ENCODE measurements around the gene RGS10. TPM values are rescaled to one million over a fixed set of nuclear protein-coding genes. Genes with fewer than 3 reads are reported as not detected.
A peak's percentile ranks its signal among the peaks of the same experiment; 100 is the strongest.

Gene RGS10
- total RNA-seq, 1 experiment from 2014 or later, result 22.6 TPM

DNA sequence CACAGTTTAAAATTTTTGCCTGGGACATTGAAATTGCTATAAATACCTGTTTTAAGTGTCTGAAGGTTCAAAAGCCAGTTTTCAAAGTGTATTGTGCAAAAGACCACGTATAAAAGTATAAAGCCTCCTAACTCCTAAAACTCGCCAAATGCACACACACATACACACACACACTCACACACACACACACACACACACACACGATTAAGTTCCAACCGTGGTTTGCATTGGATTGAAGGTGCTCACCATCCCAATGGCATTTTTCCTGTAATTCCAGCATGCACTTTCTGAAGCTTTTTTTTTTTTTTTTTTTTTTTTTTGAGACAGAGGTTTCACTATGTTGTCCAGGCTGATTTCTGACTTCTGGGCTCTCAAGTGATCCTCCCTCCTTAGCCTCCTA, 2.8 kb upstream of the RGS10 start:
- POLR2A ChIA-PET, result interaction anchor here (0.6 kb wide), 1 partner anchor 280 kb away, joined by 4 read pairs; no protein-coding TSS in a partner anchor
- CTCF ChIA-PET, result interaction anchor here (1.0 to 1.2 kb wide), 2 partner anchors 47 to 100 kb away, joined by 3 to 6 read pairs; no protein-coding TSS in a partner anchor
- no peak for TF ChIP-seq NFATC4 (CRISPR knock-in tag; IDR thresholded peaks at IDR 0.05)
- TF ChIP-seq, protein P1, sequence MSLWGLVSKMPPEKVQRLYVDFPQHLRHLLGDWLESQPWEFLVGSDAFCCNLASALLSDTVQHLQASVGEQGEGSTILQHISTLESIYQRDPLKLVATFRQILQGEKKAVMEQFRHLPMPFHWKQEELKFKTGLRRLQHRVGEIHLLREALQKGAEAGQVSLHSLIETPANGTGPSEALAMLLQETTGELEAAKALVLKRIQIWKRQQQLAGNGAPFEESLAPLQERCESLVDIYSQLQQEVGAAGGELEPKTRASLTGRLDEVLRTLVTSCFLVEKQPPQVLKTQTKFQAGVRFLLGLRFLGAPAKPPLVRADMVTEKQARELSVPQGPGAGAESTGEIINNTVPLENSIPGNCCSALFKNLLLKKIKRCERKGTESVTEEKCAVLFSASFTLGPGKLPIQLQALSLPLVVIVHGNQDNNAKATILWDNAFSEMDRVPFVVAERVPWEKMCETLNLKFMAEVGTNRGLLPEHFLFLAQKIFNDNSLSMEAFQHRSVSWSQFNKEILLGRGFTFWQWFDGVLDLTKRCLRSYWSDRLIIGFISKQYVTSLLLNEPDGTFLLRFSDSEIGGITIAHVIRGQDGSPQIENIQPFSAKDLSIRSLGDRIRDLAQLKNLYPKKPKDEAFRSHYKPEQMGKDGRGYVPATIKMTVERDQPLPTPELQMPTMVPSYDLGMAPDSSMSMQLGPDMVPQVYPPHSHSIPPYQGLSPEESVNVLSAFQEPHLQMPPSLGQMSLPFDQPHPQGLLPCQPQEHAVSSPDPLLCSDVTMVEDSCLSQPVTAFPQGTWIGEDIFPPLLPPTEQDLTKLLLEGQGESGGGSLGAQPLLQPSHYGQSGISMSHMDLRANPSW (CRISPR knock-in tag; conservative IDR thresholded peaks at IDR 0.05; ENCODE audit: low read depth), result no peak
- TF ChIP-seq ZNF671 (CRISPR knock-in tag; IDR thresholded peaks at IDR 0.05), result no peak
- TF ChIP-seq ZNF263 (CRISPR knock-in tag; IDR thresholded peaks at IDR 0.05; ENCODE audit: low read depth), result no peak
- no peak for DNase-seq (ENCODE audit: low spot score)
- Mint-ChIP-seq H3K9me3 (no peaks in the 10 kb centered on the region), H3K27me3 (ENCODE audit: low read depth) (peaks cover 46% of the 10 kb centered on the region), H3K36me3 (no peaks in the 10 kb centered on the region), H3K27ac (no peak overlapping the region), H3K4me3 (no peak overlapping the region), H3K4me1 (peaks cover 22% of the 10 kb centered on the region)
- ATAC-seq, result no peak

DNA sequence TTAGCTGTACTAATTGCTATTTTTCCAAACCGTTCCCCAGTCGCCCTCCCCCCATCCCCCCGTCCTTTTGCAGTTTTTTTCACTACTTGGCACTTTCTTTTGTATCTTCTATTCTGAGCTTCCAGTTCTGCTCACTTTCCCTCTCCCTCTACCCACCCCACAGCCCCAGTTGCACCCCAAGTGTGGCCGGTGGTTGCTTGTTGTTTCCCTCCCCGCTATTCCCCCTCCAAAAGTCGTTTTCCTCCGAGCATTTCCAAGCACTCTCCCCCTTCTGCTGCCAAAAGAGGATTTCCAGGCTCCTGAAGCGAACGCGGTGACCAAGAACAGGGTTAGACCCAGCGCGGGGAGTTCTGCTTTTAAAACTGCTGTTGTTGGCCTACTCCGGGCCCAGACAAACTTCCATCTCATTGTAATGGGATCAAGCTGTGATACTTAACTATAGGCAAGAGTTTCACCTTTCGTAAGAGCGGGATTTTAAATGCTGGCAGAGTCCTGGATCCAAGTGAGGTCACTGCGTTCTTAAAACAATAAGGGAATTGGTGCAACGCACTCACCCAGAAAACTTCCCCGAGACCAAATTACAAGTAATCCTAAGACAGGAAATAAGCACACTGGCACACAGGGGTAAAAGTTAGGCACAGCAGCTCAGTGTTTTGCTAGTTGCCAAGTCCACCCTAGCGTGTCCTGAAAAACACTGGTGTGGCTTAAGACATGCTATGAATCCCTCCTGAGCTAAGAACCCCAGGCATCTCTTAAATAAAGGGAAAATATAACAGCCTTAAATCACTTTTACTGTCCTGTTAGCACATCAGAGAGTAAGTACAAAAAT, 1.5 kb upstream of the RGS10 start:
- DNase-seq (ENCODE audit: low spot score), result no peak
- no peak for TF ChIP-seq ZNF138 (CRISPR knock-in tag; conservative IDR thresholded peaks at IDR 0.05)
- TF ChIP-seq, protein P2, sequence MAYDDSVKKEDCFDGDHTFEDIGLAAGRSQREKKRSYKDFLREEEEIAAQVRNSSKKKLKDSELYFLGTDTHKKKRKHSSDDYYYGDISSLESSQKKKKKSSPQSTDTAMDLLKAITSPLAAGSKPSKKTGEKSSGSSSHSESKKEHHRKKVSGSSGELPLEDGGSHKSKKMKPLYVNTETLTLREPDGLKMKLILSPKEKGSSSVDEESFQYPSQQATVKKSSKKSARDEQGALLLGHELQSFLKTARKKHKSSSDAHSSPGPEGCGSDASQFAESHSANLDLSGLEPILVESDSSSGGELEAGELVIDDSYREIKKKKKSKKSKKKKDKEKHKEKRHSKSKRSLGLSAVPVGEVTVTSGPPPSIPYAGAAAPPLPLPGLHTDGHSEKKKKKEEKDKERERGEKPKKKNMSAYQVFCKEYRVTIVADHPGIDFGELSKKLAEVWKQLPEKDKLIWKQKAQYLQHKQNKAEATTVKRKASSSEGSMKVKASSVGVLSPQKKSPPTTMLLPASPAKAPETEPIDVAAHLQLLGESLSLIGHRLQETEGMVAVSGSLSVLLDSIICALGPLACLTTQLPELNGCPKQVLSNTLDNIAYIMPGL (CRISPR knock-in tag; IDR thresholded peaks at IDR 0.05), result no peak
- TF ChIP-seq KAT7 (CRISPR knock-in tag; IDR thresholded peaks at IDR 0.05; ENCODE audit: borderline replicate concordance), result no peak
- no peak for TF ChIP-seq CREM (CRISPR knock-in tag; IDR thresholded peaks at IDR 0.05)
- no peak for TF ChIP-seq SMAD3 (CRISPR knock-in tag; IDR thresholded peaks at IDR 0.05; ENCODE audit: borderline replicate concordance)
- no peak for TF ChIP-seq MXD4 (CRISPR knock-in tag; IDR thresholded peaks at IDR 0.05; ENCODE audit: borderline replicate concordance)
- TF ChIP-seq JAZF1 (CRISPR knock-in tag; IDR thresholded peaks at IDR 0.05), result no peak
- no peak for TF ChIP-seq ZNF232 (CRISPR knock-in tag; IDR thresholded peaks at IDR 0.05)
- no peak for TF ChIP-seq FOXK1 (CRISPR knock-in tag; IDR thresholded peaks at IDR 0.05)
- TF ChIP-seq, protein P3, sequence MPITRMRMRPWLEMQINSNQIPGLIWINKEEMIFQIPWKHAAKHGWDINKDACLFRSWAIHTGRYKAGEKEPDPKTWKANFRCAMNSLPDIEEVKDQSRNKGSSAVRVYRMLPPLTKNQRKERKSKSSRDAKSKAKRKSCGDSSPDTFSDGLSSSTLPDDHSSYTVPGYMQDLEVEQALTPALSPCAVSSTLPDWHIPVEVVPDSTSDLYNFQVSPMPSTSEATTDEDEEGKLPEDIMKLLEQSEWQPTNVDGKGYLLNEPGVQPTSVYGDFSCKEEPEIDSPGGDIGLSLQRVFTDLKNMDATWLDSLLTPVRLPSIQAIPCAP (CRISPR knock-in tag; IDR thresholded peaks at IDR 0.05), result no peak
- CTCF ChIA-PET, result interaction anchor here (0.6 to 1.4 kb wide), 8 partner anchors 26 to 345 kb away, joined by 3 to 8 read pairs (median 4); no protein-coding TSS in a partner anchor
- Mint-ChIP-seq H3K4me3 (peak overlapping the region; percentile 79), H3K27ac (no peak overlapping the region), H3K4me1 (peaks cover 22% of the 10 kb centered on the region), H3K27me3 (ENCODE audit: low read depth) (peaks cover 55% of the 10 kb centered on the region), H3K36me3 (no peaks in the 10 kb centered on the region), H3K9me3 (no peaks in the 10 kb centered on the region)
- ATAC-seq, result peak; percentile 11; the same call in 1 of the 2 replicates
- POLR2A ChIA-PET, result interaction anchor here (0.6 to 1.3 kb wide), 2 partner anchors 58 to 105 kb away, joined by 3 to 4 read pairs; no protein-coding TSS in a partner anchor

DNA sequence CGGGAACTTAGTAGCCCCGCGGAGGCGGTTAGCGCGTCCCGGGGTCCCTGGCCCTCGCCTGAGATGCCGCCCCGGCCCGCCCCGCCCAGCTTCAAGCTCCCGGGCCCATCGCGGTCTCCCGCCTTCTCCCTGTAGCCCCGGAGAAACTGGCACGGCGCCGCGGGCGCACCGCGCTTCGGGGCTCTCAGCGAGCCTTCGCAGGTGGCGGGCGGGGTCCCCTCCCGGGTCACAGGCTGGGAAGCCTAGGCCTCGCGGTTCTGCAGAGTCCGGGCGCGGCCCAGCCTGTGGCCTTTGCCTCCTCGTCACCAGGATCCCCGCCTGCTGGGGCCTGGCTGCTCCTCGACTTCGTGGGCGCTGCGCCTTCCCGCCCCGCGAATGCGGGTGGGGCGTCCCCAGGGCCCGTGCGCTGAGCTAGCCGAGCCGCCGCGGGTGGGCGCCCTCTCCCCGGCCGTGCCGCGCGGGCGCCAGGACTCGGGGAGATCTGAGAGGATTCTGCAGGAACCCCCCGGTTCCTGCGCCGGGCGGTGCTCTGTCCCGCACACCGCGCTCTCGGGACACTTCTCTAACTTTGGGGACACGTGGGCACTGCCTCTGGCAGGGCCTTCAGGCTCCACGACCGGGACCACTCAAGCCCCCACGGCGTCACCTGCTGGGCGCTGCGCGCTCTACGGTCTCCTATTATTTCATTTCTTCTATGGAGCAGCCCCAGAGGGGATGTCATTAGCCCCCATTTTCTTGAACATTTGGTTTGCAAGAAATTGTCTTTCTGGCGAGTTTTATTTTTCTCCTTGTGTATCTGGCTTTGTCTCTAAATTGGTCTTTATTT, 682 bp upstream of the RGS10 start:
- Mint-ChIP-seq H3K9me3 (no peaks in the 10 kb centered on the region), H3K27ac (no peak overlapping the region), H3K4me1 (peaks cover 28% of the 10 kb centered on the region), H3K4me3 (peak overlapping the region; percentile 79), H3K36me3 (no peaks in the 10 kb centered on the region), H3K27me3 (ENCODE audit: low read depth) (peaks cover 55% of the 10 kb centered on the region)
- CTCF ChIA-PET, result interaction anchor here (0.6 to 1.7 kb wide), 8 partner anchors 26 to 344 kb away, joined by 3 to 8 read pairs (median 4); partner anchors contain the start of gene GRK5
- peak; percentile 67 for DNase-seq (ENCODE audit: low spot score)
- POLR2A ChIA-PET, result interaction anchor here (1.3 kb wide), 1 partner anchor 59 kb away, joined by 4 read pairs; no protein-coding TSS in a partner anchor
- ATAC-seq, result peak; percentile 53
- TF ChIP-seq, protein P4, sequence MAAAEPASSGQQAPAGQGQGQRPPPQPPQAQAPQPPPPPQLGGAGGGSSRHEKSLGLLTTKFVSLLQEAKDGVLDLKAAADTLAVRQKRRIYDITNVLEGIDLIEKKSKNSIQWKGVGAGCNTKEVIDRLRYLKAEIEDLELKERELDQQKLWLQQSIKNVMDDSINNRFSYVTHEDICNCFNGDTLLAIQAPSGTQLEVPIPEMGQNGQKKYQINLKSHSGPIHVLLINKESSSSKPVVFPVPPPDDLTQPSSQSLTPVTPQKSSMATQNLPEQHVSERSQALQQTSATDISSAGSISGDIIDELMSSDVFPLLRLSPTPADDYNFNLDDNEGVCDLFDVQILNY (CRISPR knock-in tag; IDR thresholded peaks at IDR 0.05), result 0 out of 2 replicates have a peak, but pooled peaks have one; percentile 19
- TF ChIP-seq, protein P2 (CRISPR knock-in tag; IDR thresholded peaks at IDR 0.05), result peak; percentile 86

All from WTC11 (cell line).